ENCODE measurements around the gene TMPRSS11A.

TMPRSS11A gene

GRCh38 chr4:67963356-67963755 lies at the start of gene TMPRSS11A:
TMPRSS11A (minus strand) TSS chr4:67963493; CDS start chr4:67963393, 100 bp downstream.
- in situ Hi-C loops (cut with HindIII; ENCODE audit: low sequenced_read_pairs) = no loop called here

DNA sequence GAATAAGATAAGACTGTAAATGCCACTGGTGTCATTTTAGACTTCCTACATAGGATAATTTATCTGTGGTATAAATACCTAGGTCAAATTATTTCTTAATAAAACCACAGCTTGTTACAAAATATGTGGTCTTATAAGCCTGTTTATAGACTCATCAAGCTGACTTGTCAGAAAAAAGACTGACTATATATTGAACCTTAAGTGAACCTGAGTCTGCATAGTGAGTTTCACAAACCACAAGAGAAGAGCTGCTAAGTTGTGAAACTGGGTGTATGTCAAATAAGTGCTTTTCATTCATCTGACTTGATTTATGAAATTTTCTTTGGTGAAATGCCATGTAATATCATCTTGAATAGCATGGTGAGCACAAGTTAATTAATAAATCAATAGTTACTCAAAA lies 48.4 kb upstream of the TMPRSS11A start:
- in situ Hi-C loops (cut with HindIII; ENCODE audit: low sequenced_read_pairs) = no loop called here

- in situ Hi-C loops (cut with HindIII; ENCODE audit: low sequenced_read_pairs) = no loop called here
These were observed 39.6 kb upstream of the TMPRSS11A start for GRCh38 chr4:68002906-68003305.

GRCh38 chr4:67996127-67996526 lies 32.8 kb upstream of the TMPRSS11A start:
- in situ Hi-C loops (cut with HindIII; ENCODE audit: low sequenced_read_pairs) = no loop called here

- in situ Hi-C loops (cut with HindIII; ENCODE audit: low sequenced_read_pairs) = no loop called here
These were observed 25.7 kb upstream of the TMPRSS11A start for GRCh38 chr4:67988991-67989390.

DNA sequence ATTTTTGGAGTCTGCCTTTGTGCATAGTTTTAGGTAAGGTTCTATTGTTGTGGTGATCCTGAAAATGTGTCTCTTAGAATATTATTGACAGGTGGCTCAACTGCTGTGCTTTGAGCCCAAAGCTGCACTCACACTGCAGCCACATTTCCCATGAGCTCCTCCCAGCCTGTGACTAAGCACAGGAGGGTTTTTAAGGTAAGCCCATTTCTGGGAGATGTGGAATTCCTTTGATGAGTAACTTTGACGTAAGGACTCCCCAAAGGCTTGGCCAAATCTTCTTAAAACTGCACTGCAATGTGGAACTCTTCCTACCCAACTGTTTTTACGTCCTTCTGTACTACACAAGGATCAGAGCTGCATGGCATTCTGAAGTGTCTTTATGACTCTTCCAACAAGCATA lies 20.0 kb upstream of the TMPRSS11A start:
- in situ Hi-C loops (cut with HindIII; ENCODE audit: low sequenced_read_pairs) = no loop called here

DNA sequence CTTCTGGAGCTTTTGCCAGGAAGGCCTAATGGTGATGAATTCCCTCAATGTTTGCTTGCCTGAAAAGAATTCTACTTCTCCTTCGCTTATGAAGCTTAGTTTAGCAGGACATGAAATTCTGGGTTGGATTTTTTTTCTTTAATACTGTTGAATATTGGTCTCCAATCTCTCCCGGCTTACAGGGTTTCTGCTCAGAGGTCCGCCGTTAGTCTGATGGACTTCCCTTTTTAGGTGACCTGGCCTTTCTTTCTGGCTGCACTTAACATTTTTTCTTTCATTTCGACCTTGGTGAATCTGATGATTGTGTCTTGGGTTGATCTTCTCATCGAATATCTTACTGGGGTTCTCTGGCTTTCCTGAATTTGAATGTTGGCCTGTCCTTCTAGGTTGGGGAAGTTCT lies 17.2 kb upstream of the TMPRSS11A start:
- in situ Hi-C loops (cut with HindIII; ENCODE audit: low sequenced_read_pairs) = no loop called here

DNA sequence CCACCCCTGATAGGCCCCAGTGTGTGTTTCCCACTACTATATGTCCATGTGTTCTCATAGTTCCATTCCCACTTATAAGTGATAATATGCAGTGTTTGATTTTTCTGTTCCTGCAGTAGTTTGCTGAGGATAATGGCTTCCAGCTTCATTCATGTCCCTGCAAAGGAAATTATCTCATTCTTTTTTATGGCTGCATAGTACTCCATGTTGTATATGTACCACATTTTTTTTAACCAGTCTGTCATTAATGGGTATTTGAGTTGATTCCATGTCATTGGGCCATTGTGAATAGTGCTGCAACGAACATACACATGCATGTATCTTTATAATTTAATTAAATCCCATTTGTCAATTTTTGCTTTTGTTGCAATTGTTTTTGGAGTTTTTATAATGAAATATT lies 10.3 kb upstream of the TMPRSS11A start:
- in situ Hi-C loops (cut with HindIII; ENCODE audit: low sequenced_read_pairs) = no loop called here

DNA sequence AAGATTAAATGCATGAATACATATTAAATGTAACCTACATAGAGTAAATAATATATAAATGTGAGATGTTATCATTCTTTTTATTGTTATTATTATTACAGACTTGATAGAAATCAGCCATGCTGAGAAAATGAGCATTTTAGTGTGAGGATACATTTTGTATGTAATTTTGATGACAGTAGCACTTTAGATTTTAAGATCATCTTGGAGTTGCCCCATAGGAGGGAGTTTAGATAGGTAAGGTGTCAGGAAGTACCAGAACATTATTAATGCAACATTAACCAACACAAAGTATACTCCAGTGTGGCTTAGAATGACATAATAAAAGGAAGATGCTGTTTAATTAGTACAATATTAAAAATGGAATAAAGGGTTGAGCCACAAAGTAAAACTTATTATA lies 8.4 kb downstream of the TMPRSS11A start:
- in situ Hi-C loops (cut with HindIII; ENCODE audit: low sequenced_read_pairs) = no loop called here

DNA sequence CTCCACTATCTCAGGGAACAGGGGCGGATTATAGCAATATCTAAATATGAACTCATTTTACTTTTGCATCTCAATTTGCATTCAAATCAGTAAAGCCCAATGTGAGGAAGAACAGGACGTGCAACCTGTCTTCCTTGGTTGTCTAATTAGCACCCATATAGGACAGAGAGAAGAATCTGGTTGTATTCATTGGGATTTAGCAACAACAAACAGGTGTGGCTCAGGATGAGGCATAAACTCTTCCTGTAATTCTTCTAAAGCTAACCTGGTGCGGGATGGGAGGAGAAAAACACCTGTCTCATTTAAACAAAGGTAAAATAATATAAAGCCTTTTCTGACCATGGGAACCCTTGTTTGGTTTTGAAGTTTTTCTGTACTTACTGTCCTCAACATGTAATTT lies 22.2 kb downstream of the TMPRSS11A start:
- in situ Hi-C loops (cut with HindIII; ENCODE audit: low sequenced_read_pairs) = no loop called here

DNA sequence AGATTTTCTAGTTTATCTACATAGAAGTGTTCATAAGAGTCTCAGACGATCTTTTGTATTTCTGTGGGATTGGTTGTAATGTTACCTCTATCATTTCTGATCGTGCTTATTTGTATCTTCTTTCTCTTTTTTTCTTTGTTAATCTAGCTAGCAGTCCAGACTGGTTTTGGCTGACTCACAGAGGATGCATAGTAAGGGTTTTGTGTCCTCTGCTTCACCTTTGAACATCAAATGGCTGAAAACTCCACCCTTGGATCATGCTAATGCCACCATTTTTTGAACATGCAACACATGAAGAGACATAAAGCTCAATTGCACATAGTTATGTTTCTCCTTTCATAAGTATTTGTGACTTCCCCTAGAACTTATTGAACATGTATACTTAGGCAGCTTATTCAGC lies 22.8 kb downstream of the TMPRSS11A start:
- in situ Hi-C loops (cut with HindIII; ENCODE audit: low sequenced_read_pairs) = no loop called here

DNA sequence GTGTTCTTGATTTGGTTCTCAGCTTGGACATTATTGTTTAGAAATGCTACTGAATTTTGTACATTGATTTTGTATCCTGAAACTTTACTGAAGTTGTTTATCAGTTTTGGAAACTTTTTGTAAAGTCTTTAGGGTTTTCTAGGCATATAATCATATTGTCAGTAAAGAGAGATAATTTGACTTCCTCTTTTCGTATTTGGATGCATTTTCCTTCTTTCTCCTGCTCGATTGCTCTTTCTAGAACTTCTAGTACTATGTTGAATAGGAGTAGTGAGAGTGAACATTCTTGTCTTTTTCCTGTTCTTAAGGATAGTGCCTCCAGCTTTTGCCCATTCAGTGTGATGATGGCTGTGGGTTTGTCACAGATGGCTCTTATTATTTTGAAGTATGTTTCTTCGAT lies 24.1 kb downstream of the TMPRSS11A start:
- in situ Hi-C loops (cut with HindIII; ENCODE audit: low sequenced_read_pairs) = no loop called here

DNA sequence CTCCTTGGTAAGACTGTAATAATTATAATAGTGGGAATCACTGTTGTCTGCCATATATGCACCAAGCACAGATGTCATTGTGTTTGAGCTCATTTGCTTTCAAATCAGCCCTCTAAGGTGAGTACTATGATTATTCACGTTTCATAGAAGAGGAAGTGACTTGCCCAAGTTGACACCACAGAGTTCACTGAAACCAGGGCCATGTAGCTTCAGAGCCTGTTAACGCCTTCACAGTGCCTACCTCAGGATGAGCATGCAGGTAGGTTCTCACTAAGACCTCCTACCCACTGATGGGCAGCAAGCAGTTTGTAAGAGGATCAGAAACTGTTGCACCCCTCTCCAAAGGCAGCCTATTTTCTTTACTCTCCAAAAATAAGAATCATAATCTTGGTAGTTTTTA lies 27.4 kb downstream of the TMPRSS11A start:
- in situ Hi-C loops (cut with HindIII; ENCODE audit: low sequenced_read_pairs) = no loop called here

- in situ Hi-C loops (cut with HindIII; ENCODE audit: low sequenced_read_pairs) = no loop called here
These were observed 28.7 kb downstream of the TMPRSS11A start for GRCh38 chr4:67934628-67935027.

DNA sequence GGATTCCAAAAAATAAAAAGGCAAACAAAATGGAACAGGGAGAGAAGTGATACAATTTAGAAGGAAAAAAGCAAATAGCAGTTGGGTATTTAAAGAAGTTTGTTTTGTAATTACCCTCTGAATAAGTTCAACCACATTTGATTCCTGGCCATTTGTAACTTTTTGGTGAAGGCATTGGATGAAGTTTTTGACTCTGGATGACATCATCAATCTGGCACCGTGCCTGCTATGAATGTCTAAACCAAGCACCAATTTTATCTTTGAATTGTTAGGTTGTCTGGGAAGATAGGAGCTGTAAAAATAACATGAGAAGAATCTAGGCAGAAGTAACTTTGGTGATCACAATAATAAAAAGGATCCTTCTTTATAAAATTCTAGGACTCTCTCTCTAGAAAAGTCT lies 29.5 kb downstream of the TMPRSS11A start:
- in situ Hi-C loops (cut with HindIII; ENCODE audit: low sequenced_read_pairs) = no loop called here

- in situ Hi-C loops (cut with HindIII; ENCODE audit: low sequenced_read_pairs) = no loop called here
These were observed 30.3 kb downstream of the TMPRSS11A start for GRCh38 chr4:67933038-67933437.

GRCh38 chr4:67931256-67931655 lies 32.0 kb downstream of the TMPRSS11A start:
- in situ Hi-C loops (cut with HindIII; ENCODE audit: low sequenced_read_pairs) = no loop called here

DNA sequence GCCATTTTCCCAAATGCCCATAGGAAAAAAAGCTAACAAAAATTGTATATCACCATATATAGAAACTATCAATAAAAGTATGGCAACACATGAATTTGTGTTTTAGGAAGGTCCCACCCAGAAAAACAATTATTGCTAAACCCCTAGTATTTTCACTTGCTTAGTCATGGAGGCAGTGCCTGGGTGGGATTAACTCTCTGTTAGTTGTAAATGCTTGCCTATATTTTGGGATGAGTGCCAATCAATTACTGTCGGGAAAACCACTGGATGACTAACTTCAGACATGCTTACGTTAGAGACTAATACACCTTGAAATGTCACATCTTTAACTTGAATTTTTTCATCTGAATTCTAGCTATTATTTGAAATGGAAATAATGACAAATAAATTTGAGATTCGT lies 33.9 kb downstream of the TMPRSS11A start:
- in situ Hi-C loops (cut with HindIII; ENCODE audit: low sequenced_read_pairs) = no loop called here

GRCh38 chr4:67928546-67928945 lies 34.7 kb downstream of the TMPRSS11A start:
- in situ Hi-C loops (cut with HindIII; ENCODE audit: low sequenced_read_pairs) = no loop called here

DNA sequence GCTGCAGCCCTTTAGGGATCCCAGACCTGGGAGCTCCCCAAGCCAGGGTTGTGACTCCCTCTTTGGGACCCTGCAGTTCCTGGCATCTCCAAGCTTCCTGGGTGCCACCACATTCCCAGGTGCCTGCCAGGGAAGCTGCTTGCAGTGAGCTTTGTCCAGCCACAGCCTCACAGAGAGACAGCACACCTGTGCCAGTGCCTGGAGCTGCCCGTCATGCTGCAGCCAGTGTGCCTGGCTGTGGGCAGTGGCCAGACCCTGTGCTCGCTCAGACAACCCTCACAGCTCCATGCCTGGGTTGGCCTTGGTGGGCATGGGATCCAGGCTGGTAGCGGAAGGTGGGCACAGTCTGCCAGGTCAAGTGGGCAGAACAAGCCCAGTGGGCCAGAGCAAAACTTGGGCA lies 36.0 kb downstream of the TMPRSS11A start:
- in situ Hi-C loops (cut with HindIII; ENCODE audit: low sequenced_read_pairs) = no loop called here

DNA sequence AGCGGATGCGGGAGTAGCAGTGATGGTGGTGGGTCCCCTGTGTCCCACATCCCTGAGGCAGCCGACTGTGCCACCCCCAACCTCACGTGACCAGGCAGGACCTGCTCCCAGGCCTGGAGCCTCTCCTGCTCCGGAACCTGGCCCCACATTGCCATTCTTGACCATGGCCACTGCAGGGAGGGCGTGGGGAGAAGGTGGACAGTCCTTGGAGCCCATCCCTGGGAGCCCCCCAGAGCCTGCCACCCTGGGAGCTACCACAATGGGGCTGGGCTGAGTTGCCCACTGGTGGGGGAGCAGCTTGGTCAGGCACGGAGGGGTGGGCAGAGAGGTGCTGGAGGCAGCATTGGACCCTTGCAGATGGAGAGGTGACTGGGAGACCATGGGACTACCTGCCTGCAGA lies 36.8 kb downstream of the TMPRSS11A start:
- in situ Hi-C loops (cut with HindIII; ENCODE audit: low sequenced_read_pairs) = no loop called here

- in situ Hi-C loops (cut with HindIII; ENCODE audit: low sequenced_read_pairs) = no loop called here
These were observed 40.6 kb downstream of the TMPRSS11A start for GRCh38 chr4:67922697-67923096.

GRCh38 chr4:67918428-67918827 lies 44.9 kb downstream of the TMPRSS11A start:
- in situ Hi-C loops (cut with HindIII; ENCODE audit: low sequenced_read_pairs) = no loop called here
